OCI-LY1 (cell line): ENCODE results near the gene ARL5C.

ENCODE experiments used
- H2AFZ ChIP-seq: fragments of 200-600 bp; sonication (generic), shearing (Covaris generic); 2 replicates; pipeline ENCODE4 v1.6.0; 2014; ENCODE audit warnings: antibody characterized with exemption, mild to moderate bottlenecking, low read length
- H3F3A ChIP-seq: fragments of 200-600 bp; sonication (generic), shearing (Covaris generic); 2 replicates; pipeline ENCODE4 v1.6.0; 2014; ENCODE audit warnings: mild to moderate bottlenecking, antibody characterized with exemption, low read length, moderate library complexity; ENCODE audit not compliant: insufficient read depth
- H3K27ac ChIP-seq: fragments of 200-600 bp; sonication (generic); 2 replicates; pipeline ENCODE4 v1.5.1; 2014; ENCODE audit warnings: low read length, mixed run types, mild to moderate bottlenecking, low read depth; ENCODE audit not compliant: poor library complexity, severe bottlenecking
- H3K27me3 ChIP-seq: fragments of 200-600 bp; sonication (generic); 2 replicates; pipeline ENCODE4 v1.6.0; 2014; ENCODE audit warnings: antibody characterized with exemption, mild to moderate bottlenecking, low read length, moderate library complexity; ENCODE audit not compliant: insufficient read depth
- H3K36me3 ChIP-seq: fragments of 200-600 bp; sonication (generic); 2 replicates; pipeline ENCODE4 v1.6.1; 2014; ENCODE audit warnings: mild to moderate bottlenecking, antibody characterized with exemption, low read length, moderate library complexity, mixed read lengths; ENCODE audit not compliant: insufficient read depth
- H3K4me1 ChIP-seq: fragments of 200-600 bp; sonication (generic); 2 replicates; pipeline ENCODE4 v1.5.1; 2014; ENCODE audit warnings: mild to moderate bottlenecking, low read length, moderate library complexity; ENCODE audit not compliant: insufficient read depth, severe bottlenecking
- H3K4me2 ChIP-seq: fragments of 200-600 bp; sonication (generic), shearing (Covaris generic); 2 replicates; pipeline ENCODE4 v1.6.1; 2014; ENCODE audit warnings: low read length
- H3K4me3 ChIP-seq: fragments of 200-600 bp; sonication (generic); 2 replicates; pipeline ENCODE4 v1.5.1; 2014; ENCODE audit warnings: low read length, low read depth, mild to moderate bottlenecking, mixed read lengths; ENCODE audit not compliant: poor library complexity, severe bottlenecking
- H3K79me2 ChIP-seq: fragments of 200-600 bp; shearing (Covaris generic); 2 replicates; pipeline ENCODE4 v1.6.1; 2016; ENCODE audit warnings: mixed run types, low read length, mixed read lengths; ENCODE audit not compliant: insufficient read depth
- H3K9ac ChIP-seq: fragments of 200-600 bp; sonication (generic), shearing (Covaris generic); 2 replicates; pipeline ENCODE4 v1.6.1; 2014; ENCODE audit warnings: mild to moderate bottlenecking, low read length, mixed read lengths
- H3K9me2 ChIP-seq: fragments of 200-600 bp; sonication (generic), shearing (Covaris generic); 2 replicates; pipeline ENCODE4 v1.6.1; 2014; ENCODE audit warnings: low read depth, mild to moderate bottlenecking, low read length, mixed read lengths
- H3K9me3 ChIP-seq: fragments of 200-600 bp; shearing (Covaris generic); 2 replicates; pipeline ENCODE4 v1.6.1; 2014; ENCODE audit warnings: low read length, mixed read lengths
- H4K20me1 ChIP-seq: fragments of 200-600 bp; sonication (generic), shearing (Covaris generic); 2 replicates; pipeline ENCODE4 v1.6.0; 2016; ENCODE audit warnings: mild to moderate bottlenecking, low read length; ENCODE audit not compliant: insufficient read depth
- EZH2 ChIP-seq: fragments of 200-600 bp; sonication (generic), shearing (Covaris generic); IDR thresholded peaks from 2 replicates; pipeline ENCODE4 v1.8.0; 2017; ENCODE audit warnings: borderline replicate concordance, mixed run types, mild to moderate bottlenecking, antibody characterized with exemption, low read length, moderate library complexity, mixed read lengths
- TF ChIP-seq, protein P1 (sequence below): fragments of 200-600 bp; sonication (generic), shearing (Covaris generic); IDR thresholded peaks from 2 replicates; pipeline ENCODE4 v1.5.1; 2017; ENCODE audit warnings: mild to moderate bottlenecking, antibody characterized with exemption, low read length, moderate library complexity, mixed read lengths

ARL5C gene

GRCh38 chr17:39175695-39176093 lies 9.7 kb upstream of the ARL5C start:
- Histone ChIP-seq H3K9me3 (no peaks in the 10 kb centered on the region), H3K79me2 (no peaks in the 10 kb centered on the region), H3K4me1 (peaks cover 11% of the 10 kb centered on the region), H3K4me3 (peak overlapping the region; percentile 50), H3K36me3 (peaks cover 39% of the 10 kb centered on the region), H3F3A (no peaks in the 10 kb centered on the region; the same call in 1 of the 2 replicates), H2AFZ (no peak overlapping the region), H3K27ac (no peak overlapping the region), H3K9me2 (no peaks in the 10 kb centered on the region), H3K27me3 (no peaks in the 10 kb centered on the region), H3K4me2 (peak overlapping the region; percentile 66; the same call in 1 of the 2 replicates), H3K9ac (peak overlapping the region; percentile 45; the same call in 1 of the 2 replicates), H4K20me1 (no peaks in the 10 kb centered on the region)
- no peak for TF ChIP-seq EZH2
- TF ChIP-seq, protein P1, sequence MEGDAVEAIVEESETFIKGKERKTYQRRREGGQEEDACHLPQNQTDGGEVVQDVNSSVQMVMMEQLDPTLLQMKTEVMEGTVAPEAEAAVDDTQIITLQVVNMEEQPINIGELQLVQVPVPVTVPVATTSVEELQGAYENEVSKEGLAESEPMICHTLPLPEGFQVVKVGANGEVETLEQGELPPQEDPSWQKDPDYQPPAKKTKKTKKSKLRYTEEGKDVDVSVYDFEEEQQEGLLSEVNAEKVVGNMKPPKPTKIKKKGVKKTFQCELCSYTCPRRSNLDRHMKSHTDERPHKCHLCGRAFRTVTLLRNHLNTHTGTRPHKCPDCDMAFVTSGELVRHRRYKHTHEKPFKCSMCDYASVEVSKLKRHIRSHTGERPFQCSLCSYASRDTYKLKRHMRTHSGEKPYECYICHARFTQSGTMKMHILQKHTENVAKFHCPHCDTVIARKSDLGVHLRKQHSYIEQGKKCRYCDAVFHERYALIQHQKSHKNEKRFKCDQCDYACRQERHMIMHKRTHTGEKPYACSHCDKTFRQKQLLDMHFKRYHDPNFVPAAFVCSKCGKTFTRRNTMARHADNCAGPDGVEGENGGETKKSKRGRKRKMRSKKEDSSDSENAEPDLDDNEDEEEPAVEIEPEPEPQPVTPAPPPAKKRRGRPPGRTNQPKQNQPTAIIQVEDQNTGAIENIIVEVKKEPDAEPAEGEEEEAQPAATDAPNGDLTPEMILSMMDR: no peak

DNA sequence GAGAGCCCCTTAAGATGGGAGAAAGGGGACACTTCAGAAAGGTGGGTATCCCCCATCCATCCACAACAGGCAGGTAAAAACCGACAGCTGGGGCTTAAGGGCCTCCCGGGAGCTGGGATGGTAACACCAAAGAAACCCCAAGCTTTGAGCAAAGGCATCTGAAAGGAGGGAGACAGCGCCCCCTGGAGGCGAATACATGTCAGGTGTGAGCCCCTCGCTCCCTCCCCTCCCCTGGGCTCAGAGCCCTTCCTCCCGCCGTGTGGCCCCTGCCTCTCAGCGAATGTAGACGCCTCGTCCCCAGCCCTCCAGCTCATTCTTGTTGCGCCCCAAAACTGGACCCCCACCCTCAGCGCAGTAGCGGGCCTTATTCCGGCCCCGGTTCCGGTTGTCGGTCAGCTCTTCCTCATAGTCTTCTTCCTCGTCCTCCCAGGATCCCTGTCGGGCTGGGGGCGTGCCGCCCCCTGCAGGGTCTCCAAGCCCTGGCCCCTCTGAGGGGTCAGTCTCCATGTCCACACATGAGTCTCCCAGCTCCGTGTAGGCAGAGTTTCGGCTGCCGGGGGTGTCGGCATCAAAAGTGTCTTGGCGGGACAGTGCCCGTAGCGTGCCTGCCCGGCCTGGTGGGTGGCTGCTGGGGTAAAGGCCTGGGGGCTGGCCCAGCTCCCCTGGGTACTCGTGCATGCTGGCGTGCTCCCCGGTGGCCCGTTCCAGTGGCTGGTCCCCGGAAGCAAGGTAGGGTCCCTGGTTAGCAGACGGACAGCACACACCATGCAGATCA lies 9.1 kb upstream of the ARL5C start:
- Histone ChIP-seq H3K4me2 (peak overlapping the region; percentile 66), H4K20me1 (no peaks in the 10 kb centered on the region), H3K27me3 (no peaks in the 10 kb centered on the region), H3K27ac (no peak overlapping the region), H3F3A (no peaks in the 10 kb centered on the region; the same call in 1 of the 2 replicates), H3K9ac (peak overlapping the region; percentile 45; the same call in 1 of the 2 replicates), H3K9me2 (no peaks in the 10 kb centered on the region), H3K36me3 (peaks cover 37% of the 10 kb centered on the region), H3K79me2 (no peaks in the 10 kb centered on the region), H3K4me1 (peaks cover 11% of the 10 kb centered on the region), H3K9me3 (no peaks in the 10 kb centered on the region), H2AFZ (no peak overlapping the region), H3K4me3 (peak overlapping the region; percentile 50)
- TF ChIP-seq, protein P1: peak; percentile 89
- TF ChIP-seq EZH2: no peak

GRCh38 chr17:39173526-39174274 lies 7.7 kb upstream of the ARL5C start:
- H3K27me3 ChIP-seq: no peaks in the 10 kb centered on the region
- H2AFZ ChIP-seq: no peak overlapping the region
- H3K4me3 ChIP-seq: no peak overlapping the region
- TF ChIP-seq, protein P1: no peak
- TF ChIP-seq EZH2: no peak
- H3K9me2 ChIP-seq: no peaks in the 10 kb centered on the region
- H3K9me3 ChIP-seq: no peaks in the 10 kb centered on the region
- no peak overlapping the region for H3K9ac ChIP-seq
- peaks cover 11% of the 10 kb centered on the region for H3K4me1 ChIP-seq
- H3K27ac ChIP-seq: no peak overlapping the region
- H3K4me2 ChIP-seq: no peak overlapping the region
- H4K20me1 ChIP-seq: no peaks in the 10 kb centered on the region
- no peaks in the 10 kb centered on the region; the same call in 1 of the 2 replicates for H3F3A ChIP-seq
- no peaks in the 10 kb centered on the region for H3K79me2 ChIP-seq
- H3K36me3 ChIP-seq: peaks cover 31% of the 10 kb centered on the region
